ENCODE results near the gene SWSAP1. TPM values are rescaled to one million over a fixed set of nuclear protein-coding genes. Genes with fewer than 3 reads are reported as not detected.

The SWSAP1 gene
- total and polyA plus RNA-seq, 2 of the 8 experiments (the other 6 are each of a cell fraction or from before 2014, with no cell fraction given), result 3.1 to 5.2 TPM

DNA sequence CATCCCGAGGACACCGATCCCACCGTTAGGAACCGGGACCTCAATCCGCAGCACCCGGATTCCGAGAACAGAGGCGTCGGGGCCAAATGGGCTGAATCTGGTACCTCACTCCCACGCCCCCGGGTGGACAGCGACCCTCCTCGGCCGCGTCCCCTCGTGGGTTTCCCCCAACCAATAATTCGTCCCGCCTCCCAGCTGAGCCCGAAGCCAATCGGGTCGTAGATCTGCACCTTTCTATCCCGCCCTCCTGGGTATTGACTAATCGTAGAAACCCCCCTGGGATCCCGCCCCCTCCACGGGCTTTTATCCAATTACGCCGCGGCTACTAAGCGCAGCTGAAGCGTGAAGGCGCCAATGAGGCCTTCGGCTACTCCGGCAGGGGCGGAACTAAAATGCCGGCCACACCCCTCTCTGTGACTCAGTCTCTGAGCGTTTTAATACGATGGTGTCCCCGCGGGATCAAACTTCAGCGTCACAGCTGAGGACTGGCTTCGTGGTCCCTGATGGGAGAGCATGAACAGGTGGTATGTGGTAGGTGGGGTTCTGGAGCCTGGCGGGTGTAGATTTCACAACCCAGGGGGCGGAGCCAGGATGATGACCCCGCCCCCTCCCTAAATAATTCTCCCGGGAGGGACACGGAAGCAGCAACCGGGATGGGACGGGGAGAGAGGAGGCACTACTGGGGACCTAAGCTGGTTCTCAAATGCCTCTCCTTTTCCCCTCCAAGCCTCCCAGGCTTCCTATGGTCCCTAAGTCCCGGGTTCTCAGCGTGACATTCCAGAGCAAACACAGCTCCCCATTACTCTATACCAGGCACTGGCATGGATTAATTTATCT, 28.1 kb upstream of the SWSAP1 start, which contains the start of the genes CCDC159 and TMEM205 (continued):
- TF ChIP-seq, protein P1, sequence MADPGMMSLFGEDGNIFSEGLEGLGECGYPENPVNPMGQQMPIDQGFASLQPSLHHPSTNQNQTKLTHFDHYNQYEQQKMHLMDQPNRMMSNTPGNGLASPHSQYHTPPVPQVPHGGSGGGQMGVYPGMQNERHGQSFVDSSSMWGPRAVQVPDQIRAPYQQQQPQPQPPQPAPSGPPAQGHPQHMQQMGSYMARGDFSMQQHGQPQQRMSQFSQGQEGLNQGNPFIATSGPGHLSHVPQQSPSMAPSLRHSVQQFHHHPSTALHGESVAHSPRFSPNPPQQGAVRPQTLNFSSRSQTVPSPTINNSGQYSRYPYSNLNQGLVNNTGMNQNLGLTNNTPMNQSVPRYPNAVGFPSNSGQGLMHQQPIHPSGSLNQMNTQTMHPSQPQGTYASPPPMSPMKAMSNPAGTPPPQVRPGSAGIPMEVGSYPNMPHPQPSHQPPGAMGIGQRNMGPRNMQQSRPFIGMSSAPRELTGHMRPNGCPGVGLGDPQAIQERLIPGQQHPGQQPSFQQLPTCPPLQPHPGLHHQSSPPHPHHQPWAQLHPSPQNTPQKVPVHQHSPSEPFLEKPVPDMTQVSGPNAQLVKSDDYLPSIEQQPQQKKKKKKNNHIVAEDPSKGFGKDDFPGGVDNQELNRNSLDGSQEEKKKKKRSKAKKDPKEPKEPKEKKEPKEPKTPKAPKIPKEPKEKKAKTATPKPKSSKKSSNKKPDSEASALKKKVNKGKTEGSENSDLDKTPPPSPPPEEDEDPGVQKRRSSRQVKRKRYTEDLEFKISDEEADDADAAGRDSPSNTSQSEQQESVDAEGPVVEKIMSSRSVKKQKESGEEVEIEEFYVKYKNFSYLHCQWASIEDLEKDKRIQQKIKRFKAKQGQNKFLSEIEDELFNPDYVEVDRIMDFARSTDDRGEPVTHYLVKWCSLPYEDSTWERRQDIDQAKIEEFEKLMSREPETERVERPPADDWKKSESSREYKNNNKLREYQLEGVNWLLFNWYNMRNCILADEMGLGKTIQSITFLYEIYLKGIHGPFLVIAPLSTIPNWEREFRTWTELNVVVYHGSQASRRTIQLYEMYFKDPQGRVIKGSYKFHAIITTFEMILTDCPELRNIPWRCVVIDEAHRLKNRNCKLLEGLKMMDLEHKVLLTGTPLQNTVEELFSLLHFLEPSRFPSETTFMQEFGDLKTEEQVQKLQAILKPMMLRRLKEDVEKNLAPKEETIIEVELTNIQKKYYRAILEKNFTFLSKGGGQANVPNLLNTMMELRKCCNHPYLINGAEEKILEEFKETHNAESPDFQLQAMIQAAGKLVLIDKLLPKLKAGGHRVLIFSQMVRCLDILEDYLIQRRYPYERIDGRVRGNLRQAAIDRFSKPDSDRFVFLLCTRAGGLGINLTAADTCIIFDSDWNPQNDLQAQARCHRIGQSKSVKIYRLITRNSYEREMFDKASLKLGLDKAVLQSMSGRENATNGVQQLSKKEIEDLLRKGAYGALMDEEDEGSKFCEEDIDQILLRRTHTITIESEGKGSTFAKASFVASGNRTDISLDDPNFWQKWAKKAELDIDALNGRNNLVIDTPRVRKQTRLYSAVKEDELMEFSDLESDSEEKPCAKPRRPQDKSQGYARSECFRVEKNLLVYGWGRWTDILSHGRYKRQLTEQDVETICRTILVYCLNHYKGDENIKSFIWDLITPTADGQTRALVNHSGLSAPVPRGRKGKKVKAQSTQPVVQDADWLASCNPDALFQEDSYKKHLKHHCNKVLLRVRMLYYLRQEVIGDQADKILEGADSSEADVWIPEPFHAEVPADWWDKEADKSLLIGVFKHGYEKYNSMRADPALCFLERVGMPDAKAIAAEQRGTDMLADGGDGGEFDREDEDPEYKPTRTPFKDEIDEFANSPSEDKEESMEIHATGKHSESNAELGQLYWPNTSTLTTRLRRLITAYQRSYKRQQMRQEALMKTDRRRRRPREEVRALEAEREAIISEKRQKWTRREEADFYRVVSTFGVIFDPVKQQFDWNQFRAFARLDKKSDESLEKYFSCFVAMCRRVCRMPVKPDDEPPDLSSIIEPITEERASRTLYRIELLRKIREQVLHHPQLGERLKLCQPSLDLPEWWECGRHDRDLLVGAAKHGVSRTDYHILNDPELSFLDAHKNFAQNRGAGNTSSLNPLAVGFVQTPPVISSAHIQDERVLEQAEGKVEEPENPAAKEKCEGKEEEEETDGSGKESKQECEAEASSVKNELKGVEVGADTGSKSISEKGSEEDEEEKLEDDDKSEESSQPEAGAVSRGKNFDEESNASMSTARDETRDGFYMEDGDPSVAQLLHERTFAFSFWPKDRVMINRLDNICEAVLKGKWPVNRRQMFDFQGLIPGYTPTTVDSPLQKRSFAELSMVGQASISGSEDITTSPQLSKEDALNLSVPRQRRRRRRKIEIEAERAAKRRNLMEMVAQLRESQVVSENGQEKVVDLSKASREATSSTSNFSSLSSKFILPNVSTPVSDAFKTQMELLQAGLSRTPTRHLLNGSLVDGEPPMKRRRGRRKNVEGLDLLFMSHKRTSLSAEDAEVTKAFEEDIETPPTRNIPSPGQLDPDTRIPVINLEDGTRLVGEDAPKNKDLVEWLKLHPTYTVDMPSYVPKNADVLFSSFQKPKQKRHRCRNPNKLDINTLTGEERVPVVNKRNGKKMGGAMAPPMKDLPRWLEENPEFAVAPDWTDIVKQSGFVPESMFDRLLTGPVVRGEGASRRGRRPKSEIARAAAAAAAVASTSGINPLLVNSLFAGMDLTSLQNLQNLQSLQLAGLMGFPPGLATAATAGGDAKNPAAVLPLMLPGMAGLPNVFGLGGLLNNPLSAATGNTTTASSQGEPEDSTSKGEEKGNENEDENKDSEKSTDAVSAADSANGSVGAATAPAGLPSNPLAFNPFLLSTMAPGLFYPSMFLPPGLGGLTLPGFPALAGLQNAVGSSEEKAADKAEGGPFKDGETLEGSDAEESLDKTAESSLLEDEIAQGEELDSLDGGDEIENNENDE (IDR thresholded peaks at IDR 0.05; ENCODE audit: insufficient replicate concordance, low read length), result no peak
- peak; percentile 47; the same call in 1 of the 2 replicates for TF ChIP-seq TAF1 (IDR thresholded peaks at IDR 0.05; ENCODE audit: low read depth, low read length)
- peak; percentile 57 for TF ChIP-seq TBP (IDR thresholded peaks at IDR 0.05; ENCODE audit: low read depth, low read length)
- TF ChIP-seq NANOG (IDR thresholded peaks at IDR 0.05; ENCODE audit: insufficient read depth, low read depth, low read length, poor library complexity, severe bottlenecking), result no peak
- TF ChIP-seq, protein P2, sequence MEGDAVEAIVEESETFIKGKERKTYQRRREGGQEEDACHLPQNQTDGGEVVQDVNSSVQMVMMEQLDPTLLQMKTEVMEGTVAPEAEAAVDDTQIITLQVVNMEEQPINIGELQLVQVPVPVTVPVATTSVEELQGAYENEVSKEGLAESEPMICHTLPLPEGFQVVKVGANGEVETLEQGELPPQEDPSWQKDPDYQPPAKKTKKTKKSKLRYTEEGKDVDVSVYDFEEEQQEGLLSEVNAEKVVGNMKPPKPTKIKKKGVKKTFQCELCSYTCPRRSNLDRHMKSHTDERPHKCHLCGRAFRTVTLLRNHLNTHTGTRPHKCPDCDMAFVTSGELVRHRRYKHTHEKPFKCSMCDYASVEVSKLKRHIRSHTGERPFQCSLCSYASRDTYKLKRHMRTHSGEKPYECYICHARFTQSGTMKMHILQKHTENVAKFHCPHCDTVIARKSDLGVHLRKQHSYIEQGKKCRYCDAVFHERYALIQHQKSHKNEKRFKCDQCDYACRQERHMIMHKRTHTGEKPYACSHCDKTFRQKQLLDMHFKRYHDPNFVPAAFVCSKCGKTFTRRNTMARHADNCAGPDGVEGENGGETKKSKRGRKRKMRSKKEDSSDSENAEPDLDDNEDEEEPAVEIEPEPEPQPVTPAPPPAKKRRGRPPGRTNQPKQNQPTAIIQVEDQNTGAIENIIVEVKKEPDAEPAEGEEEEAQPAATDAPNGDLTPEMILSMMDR (IDR thresholded peaks at IDR 0.05; ENCODE audit: control extremely low read depth in 1 of 3, insufficient read depth in 1 of 3, low read depth in 1 of 3, low read length in 3 of 3), result no peak
- TF ChIP-seq, protein P3, sequence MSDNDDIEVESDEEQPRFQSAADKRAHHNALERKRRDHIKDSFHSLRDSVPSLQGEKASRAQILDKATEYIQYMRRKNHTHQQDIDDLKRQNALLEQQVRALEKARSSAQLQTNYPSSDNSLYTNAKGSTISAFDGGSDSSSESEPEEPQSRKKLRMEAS (IDR thresholded peaks at IDR 0.05), result peak; percentile 86
- no peak for TF ChIP-seq ASH2L (IDR thresholded peaks at IDR 0.05; ENCODE audit: low read length)
